ENCODE results near the gene GDPD4.

Gene GDPD4

DNA sequence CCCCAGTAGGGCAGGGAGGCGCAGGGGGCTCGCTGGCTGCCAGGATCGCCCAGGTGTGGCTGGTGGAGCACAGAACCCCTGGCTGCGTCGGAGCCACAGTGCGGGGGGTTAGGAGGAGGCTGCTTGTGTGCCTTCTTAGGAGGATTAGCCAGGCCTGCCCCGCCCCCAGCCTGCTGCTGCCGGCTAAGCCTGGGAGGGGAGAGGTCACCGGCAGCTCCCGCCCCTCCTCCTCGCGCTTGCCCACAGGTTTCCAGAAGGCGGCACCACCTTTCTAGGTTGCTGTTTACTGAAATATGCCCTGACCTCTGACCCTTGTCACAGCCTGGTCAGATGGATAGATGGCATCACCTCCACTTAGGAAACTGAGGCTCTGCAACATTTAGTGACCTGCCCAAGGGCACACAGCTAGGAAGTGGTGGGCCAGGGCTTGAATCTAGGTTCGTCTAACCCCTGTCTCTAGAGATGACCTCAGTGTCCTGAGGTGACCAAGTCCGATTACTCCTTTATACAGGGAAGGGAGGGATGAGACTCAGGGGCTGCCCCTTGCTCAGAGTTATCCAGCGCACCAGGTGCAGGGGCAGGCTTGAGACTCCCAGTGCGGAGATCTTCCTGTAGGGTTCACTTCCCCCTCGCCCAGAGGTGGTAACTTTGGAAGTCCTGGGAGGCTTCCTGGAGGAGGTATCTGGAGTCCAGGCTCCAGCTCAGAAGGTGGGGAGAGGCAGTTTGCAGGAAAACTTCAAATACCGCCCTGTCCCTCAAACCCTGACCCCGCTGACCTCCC is 129.4 kb downstream of the GDPD4 start:
- no peak for DNase-seq

DNA sequence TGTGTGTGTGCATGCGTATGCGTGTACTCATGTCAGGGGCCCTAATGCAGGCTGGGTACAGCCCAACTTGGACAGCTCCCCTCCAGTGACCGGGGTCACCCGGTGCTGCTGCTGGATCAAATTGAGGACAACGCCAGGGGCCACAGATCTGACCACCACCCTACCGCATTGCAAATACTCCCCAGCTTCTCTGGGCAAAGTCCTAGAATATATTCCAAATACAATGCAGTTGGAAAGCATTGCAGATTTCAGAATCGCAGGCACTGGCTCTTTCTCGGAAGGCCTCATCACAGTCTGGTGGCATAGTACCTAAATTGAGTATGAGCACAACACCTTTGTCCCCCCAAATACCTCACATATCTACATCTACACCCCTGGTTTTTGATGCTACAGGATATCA is 130.2 kb downstream of the GDPD4 start:
- DNase-seq, result no peak

DNA sequence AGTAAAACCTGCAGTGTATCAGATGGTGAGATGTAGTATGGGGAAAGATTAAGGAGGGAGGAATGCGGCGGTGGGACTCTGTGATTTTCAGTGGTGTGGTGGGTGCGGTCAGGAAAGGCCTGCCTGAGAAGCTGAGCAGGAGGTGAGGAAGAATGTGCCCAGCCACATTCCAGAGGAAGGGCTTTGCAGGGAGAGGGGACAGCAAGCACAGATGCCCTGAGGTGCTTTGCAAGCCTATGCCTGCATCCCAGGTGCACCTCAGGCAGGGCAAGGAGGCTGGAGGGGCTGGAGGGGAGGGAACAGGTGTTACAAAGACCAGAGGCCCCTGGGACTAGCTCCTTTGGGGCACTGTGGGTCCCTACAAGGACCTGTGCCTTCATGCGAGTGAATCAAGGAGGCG is 131.4 kb downstream of the GDPD4 start:
- DNase-seq, result no peak

DNA sequence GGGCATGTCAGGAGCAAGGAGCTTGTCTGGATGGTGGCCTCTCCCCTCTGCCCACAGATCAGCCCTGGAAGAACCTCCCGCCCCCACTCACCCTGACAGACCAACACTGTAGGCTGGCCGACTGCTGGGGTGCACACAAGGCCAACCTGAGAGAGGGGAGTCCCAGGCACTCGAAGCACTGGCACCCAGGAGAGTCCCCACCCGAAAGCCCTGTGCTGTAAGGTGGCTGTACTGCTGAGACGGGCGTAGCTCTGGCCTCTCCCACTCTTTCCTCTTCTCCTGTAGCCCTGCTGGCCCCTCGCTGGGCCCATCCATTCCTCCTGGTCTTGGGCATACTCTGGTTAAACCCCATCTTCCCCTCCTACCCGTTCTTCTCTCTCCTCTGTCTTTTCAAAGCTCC is 133.7 kb downstream of the GDPD4 start:
- no peak for DNase-seq

DNA sequence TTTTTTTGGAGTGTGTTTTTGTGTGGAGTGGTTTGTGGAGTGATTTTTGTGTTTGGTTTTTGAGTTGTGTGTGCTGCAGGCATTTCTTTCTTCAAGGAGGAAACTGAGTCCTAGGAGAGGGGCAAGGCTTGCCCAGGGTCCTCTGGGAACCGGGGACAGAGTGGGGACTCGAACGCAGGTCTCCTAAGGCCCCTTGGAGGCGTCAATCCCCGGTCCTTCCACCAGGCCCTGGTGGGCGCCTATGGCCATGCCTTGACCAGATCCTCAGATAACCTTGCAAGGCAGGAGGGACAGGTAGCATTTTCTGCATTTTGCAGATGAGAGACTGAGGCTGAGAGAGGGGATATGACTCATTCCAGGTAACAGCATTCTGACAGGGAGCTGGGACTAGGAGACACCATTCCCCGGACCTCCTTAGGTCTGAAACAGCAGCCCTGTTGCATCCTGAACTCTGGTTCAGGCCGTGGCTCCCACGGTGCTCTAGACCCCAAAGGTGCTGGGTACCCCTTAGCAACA is 134.3 kb downstream of the GDPD4 start:
- no peak for DNase-seq

Measured in activated T-cell treated with anti-CD3 and anti-CD28 coated beads, Interleukin-2, amount 50 U/mL, for 1 hour (primary cell).